Measurements from ENCODE around the gene WASHC3.
"Not testable (repeated sequence)": the region's sequence is repeated elsewhere in the genome, so short reads cannot be mapped to it uniquely, and the experiment has no call there.

The WASHC3 gene

DNA sequence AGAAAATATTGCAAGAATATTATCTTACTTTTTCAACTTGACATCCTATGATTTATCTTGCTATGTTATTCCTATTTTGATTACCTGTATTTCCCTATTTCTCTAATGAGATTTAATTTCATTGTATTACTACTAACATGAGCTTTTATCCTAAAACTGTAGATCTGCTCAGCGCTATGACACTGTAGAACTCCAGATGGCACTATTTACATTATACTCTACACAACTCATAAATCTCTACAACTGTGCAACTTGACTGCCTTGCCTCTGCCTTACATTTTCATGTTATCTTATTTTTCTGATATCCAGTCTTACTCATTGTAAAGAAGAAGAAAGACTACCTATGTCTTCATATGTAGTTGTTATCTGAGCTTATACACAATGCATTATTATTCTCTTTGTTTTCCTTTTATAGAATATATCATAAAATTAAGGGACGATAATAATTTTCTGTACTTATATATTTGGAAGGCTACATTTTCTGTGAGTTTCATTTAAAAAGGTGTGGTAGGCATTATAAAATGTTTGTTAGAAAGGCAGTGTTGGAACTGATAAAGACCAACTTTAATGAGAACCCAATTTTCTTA, 34.0 kb upstream of the WASHC3 start:
- no peak for DNase-seq
- Histone ChIP-seq H3K4me1 (no peaks in the 10 kb centered on the region), H3K9me3 (no peaks in the 10 kb centered on the region), H3K4me3 (ENCODE audit: low read depth, low read length) (no peak overlapping the region), H3K27me3 (no peaks in the 10 kb centered on the region), H3K36me3 (peaks cover 16% of the 10 kb centered on the region)
- TF ChIP-seq, protein P1, sequence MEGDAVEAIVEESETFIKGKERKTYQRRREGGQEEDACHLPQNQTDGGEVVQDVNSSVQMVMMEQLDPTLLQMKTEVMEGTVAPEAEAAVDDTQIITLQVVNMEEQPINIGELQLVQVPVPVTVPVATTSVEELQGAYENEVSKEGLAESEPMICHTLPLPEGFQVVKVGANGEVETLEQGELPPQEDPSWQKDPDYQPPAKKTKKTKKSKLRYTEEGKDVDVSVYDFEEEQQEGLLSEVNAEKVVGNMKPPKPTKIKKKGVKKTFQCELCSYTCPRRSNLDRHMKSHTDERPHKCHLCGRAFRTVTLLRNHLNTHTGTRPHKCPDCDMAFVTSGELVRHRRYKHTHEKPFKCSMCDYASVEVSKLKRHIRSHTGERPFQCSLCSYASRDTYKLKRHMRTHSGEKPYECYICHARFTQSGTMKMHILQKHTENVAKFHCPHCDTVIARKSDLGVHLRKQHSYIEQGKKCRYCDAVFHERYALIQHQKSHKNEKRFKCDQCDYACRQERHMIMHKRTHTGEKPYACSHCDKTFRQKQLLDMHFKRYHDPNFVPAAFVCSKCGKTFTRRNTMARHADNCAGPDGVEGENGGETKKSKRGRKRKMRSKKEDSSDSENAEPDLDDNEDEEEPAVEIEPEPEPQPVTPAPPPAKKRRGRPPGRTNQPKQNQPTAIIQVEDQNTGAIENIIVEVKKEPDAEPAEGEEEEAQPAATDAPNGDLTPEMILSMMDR (IDR thresholded peaks at IDR 0.05; ENCODE audit: low read depth, low read length) = peak; percentile 59

DNA sequence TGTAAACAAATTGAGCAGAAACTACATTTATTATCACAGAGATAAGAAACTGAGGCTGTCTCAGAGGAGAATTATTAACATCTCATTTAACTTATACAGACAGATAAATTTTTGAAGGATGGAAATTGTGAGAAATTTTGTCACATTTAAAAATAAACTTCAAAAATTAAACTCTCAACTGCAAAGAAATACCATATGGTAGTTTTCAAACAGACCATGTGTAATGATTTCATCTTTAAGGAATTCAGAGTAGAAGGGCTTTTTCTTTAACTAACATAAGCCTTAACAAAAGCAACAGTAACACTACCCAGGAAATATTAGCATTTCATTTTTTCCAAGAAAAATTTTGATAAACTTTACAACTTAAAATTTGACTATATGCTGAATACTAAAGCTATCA, 31.5 kb upstream of the WASHC3 start:
- no peaks in the 10 kb centered on the region; the same call in 1 of the 2 replicates for H3K36me3 ChIP-seq
- no peak for DNase-seq
- H3K4me3 ChIP-seq (ENCODE audit: low read depth, low read length) = no peak overlapping the region
- H3K4me1 ChIP-seq = no peaks in the 10 kb centered on the region
- TF ChIP-seq, protein P1 (IDR thresholded peaks at IDR 0.05; ENCODE audit: low read depth, low read length) = no peak
- H3K27me3 ChIP-seq = no peaks in the 10 kb centered on the region
- H3K9me3 ChIP-seq = no peaks in the 10 kb centered on the region

- not testable (repeated sequence) for H3K9me3 ChIP-seq; H3K4me1 ChIP-seq; DNase-seq; H3K27me3 ChIP-seq; H3K4me3 ChIP-seq (ENCODE audit: low read depth, low read length); H3K36me3 ChIP-seq
These were observed 27.5 kb upstream of the WASHC3 start for GRCh38 chr12:102089228-102089835.

DNA sequence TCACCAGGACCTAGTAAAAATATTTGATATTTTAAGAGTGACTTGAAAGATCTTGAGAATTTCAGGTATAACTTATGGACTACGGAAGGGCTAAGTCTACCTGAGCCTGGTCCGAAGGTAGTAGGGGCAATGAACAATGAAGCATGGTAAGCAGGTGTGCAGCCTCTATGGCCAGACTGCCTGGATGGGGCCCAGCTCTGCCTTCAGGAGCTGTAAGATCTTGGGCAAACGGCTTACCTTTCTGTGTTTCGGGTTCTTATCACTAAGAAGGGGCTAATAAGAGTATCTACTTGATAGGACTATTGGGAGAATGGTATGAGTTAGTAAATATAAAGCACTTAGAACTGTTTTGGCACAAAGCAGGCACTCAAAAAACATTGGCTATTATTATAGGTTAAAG, 19.1 kb upstream of the WASHC3 start:
- Histone ChIP-seq H3K4me1 (no peaks in the 10 kb centered on the region), H3K36me3 (peaks cover 15% of the 10 kb centered on the region), H3K9me3 (no peaks in the 10 kb centered on the region), H3K27me3 (no peaks in the 10 kb centered on the region), H3K4me3 (ENCODE audit: low read depth, low read length) (no peak overlapping the region)
- TF ChIP-seq, protein P1 (IDR thresholded peaks at IDR 0.05; ENCODE audit: low read depth, low read length) = no peak
- no peak for DNase-seq

GRCh38 chr12:102072092-102072491, 10.3 kb upstream of the WASHC3 start:
- not testable (repeated sequence) for H3K9me3 ChIP-seq; H3K4me3 ChIP-seq (ENCODE audit: low read depth, low read length); H3K4me1 ChIP-seq; DNase-seq; H3K36me3 ChIP-seq; H3K27me3 ChIP-seq

- Histone ChIP-seq H3K4me1 (0 out of 2 replicates have a peak, but pooled peaks cover 7% of the 10 kb centered on the region), H3K9me3 (no peaks in the 10 kb centered on the region), H3K36me3 (no peaks in the 10 kb centered on the region), H3K4me3 (ENCODE audit: low read depth, low read length) (no peak overlapping the region), H3K27me3 (no peaks in the 10 kb centered on the region)
- DNase-seq = no peak
- TF ChIP-seq, protein P1 (IDR thresholded peaks at IDR 0.05; ENCODE audit: low read depth, low read length) = no peak
These were observed 7.9 kb upstream of the WASHC3 start for GRCh38 chr12:102069707-102070106.

DNA sequence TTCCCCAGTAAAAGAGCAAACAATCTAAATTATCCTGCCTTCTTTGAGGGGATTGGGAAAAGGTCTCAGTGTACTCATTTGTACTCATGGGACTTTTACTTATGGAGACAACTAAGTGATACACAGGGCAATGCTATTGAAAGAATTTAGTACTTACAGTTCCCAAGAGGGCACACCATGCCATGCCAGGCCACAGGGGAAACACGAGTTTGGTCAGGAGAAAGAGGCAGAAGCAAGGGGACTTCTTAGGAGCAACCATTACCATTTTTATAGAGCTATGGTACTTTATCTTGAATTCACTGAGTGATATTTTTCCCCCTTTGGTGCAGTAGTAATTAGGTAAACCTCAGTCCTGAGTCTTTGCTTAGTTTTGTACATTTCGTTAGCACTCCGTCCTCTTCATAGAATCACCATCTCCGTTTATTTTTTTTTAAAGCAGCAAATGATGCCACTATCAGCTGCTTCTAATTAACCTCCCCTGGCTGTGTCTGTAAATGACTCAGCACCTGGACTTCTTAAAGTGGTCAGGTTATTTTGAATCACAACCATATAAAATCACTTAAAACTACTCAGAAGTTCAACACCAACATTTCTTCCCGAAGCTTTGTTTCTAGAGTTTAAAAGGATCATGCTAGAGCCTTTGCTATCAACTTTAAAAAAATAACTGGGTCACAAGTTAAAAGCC, 5.9 kb upstream of the WASHC3 start:
- TF ChIP-seq, protein P1 (IDR thresholded peaks at IDR 0.05; ENCODE audit: low read depth, low read length) = no peak
- no peaks in the 10 kb centered on the region for H3K27me3 ChIP-seq
- DNase-seq = no peak
- H3K4me3 ChIP-seq (ENCODE audit: low read depth, low read length) = no peak overlapping the region
- no peaks in the 10 kb centered on the region for H3K36me3 ChIP-seq
- no peaks in the 10 kb centered on the region for H3K9me3 ChIP-seq
- H3K4me1 ChIP-seq = peaks cover 9% of the 10 kb centered on the region; the same call in 1 of the 2 replicates

All from BE2C (cell line).